SH-SY5Y (cell line): Measurements from ENCODE around the gene TXNDC2.

Experiments used
- GATA2 ChIP-seq: IDR thresholded peaks from 2 replicates; pipeline ENCODE4 v1.6.1; 2011; ENCODE audit warnings: mild to moderate bottlenecking, low read depth, low read length
- GATA3 ChIP-seq: IDR thresholded peaks from 2 replicates; pipeline ENCODE4 v1.6.1; 2011; ENCODE audit warnings: low read depth, mild to moderate bottlenecking, low read length, moderate library complexity

DNA sequence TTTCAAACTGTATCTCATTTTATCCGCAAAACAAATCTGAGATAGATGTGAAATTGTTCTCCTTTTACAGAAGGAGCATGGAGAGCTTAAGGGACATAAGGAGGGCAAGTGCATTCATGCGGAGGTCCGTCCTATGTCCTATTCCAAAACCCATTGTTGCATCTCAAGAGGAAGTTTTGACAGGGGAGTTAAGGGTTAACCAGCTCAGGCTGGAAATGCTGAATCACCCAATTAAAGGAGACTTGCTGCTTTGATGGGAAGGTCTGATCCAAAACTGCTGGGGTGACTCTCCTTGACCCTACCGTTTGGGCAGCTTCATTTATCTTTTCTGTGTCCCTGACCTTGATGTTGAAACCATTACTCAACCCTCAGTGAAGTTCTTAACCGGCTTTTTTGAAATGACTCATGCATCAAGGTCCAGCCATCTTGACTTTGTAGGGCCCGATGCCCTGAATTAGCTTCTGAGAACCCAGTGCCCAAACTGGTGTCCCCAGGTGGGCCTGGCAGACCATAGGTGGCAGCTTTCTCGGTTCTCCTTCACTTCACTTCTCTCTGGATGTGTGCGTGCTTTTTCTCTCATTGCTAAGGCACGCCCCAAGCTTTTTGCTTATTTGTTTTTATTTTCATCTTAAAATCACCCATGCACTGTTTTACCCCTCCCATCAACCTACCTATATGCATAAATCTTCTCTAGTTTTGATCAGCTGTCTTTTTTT, 15.9 kb upstream of the TXNDC2 start:
- no peak for TF ChIP-seq GATA2
- no peak for TF ChIP-seq GATA3
